DOHH2 (cell line): ENCODE data around the gene URM1.
"Not testable (repeated sequence)": the region's sequence is repeated elsewhere in the genome, so short reads cannot be mapped to it uniquely, and the experiment has no call there.

Experiments used
- H3F3A ChIP-seq: fragments of 200-600 bp; sonication (generic), shearing (Covaris generic); 2 replicates; pipeline ENCODE4 v1.6.0; 2016; ENCODE audit warnings: antibody characterized with exemption, mild to moderate bottlenecking; ENCODE audit not compliant: control insufficient read depth, insufficient read depth
- H3K27ac ChIP-seq: fragments of 200-600 bp; sonication (generic); 2 replicates; pipeline ENCODE4 v1.5.1; 2014; ENCODE audit warnings: low read depth, mild to moderate bottlenecking, low read length, moderate library complexity
- H3K27me3 ChIP-seq: fragments of 200-600 bp; sonication (generic); 2 replicates; pipeline ENCODE4 v1.6.1; 2014; ENCODE audit warnings: mild to moderate bottlenecking, low read length, mixed read lengths; ENCODE audit not compliant: control insufficient read depth
- H3K36me3 ChIP-seq: fragments of 200-600 bp; sonication (generic); 2 replicates; pipeline ENCODE4 v1.6.1; 2014; ENCODE audit warnings: mild to moderate bottlenecking, low read length, moderate library complexity, mixed read lengths; ENCODE audit not compliant: control insufficient read depth
- H3K4me1 ChIP-seq: fragments of 200-600 bp; sonication (generic); 2 replicates; pipeline ENCODE4 v1.6.1; 2014; ENCODE audit warnings: mild to moderate bottlenecking, low read length, mixed read lengths; ENCODE audit not compliant: control insufficient read depth
- H3K4me2 ChIP-seq: fragments of 200-600 bp; sonication (generic); 2 replicates; pipeline ENCODE4 v1.6.0; 2014; ENCODE audit warnings: mild to moderate bottlenecking, low read length, moderate library complexity
- H3K4me3 ChIP-seq: fragments of 200-600 bp; sonication (generic); 2 replicates; pipeline ENCODE4 v1.5.1; 2014; ENCODE audit warnings: mild to moderate bottlenecking, low read length, mixed read lengths
- H3K79me2 ChIP-seq: fragments of 200-600 bp; sonication (generic); 2 replicates; pipeline ENCODE4 v1.6.1; 2014; ENCODE audit warnings: mild to moderate bottlenecking, low read length, mixed read lengths; ENCODE audit not compliant: control insufficient read depth
- H3K9me2 ChIP-seq: fragments of 200-600 bp; sonication (generic); replicated peaks from 2 replicates; pipeline ENCODE4 v1.6.1; 2014; ENCODE audit warnings: mild to moderate bottlenecking, low read length, mixed read lengths; ENCODE audit not compliant: control insufficient read depth
- H3K9me3 ChIP-seq: fragments of 200-600 bp; sonication (generic); 2 replicates; pipeline ENCODE4 v1.6.1; 2014; ENCODE audit warnings: antibody characterized with exemption, low read length, mixed read lengths; ENCODE audit not compliant: control insufficient read depth, insufficient read depth
- H4K20me1 ChIP-seq: fragments of 200-600 bp; sonication (generic); 2 replicates; pipeline ENCODE4 v1.6.0; 2014; ENCODE audit warnings: low read depth, mild to moderate bottlenecking, antibody characterized with exemption, low read length, moderate library complexity; ENCODE audit not compliant: control insufficient read depth, insufficient read depth
- CTCF ChIP-seq: fragments of 200-600 bp; sonication (generic); IDR thresholded peaks from one replicate; pipeline ENCODE4 v1.5.1; 2014; ENCODE audit warnings: antibody characterized with exemption, mild to moderate bottlenecking, low read depth, low read length; ENCODE audit not compliant: poor library complexity, severe bottlenecking
- EZH2phosphoT487 ChIP-seq: fragments of 200-600 bp; sonication (generic); IDR thresholded peaks from 2 replicates; pipeline ENCODE4 v1.6.1; 2017; ENCODE audit warnings: borderline replicate concordance, mild to moderate bottlenecking, antibody characterized with exemption, low read length, moderate library complexity, mixed read lengths

URM1 gene

GRCh38 chr9:128335914-128336313 is 35.3 kb upstream of the URM1 start:
- TF ChIP-seq EZH2phosphoT487 (no peak), CTCF (no peak)
- Histone ChIP-seq H3K36me3 (peaks cover 18% of the 10 kb centered on the region), H3K9me2 (no peaks in the 10 kb centered on the region), H3F3A (peaks cover 5% of the 10 kb centered on the region; the same call in 1 of the 2 replicates), H3K79me2 (peaks cover 1% of the 10 kb centered on the region), H3K9me3 (no peaks in the 10 kb centered on the region), H3K27ac (no peak overlapping the region), H3K27me3 (no peaks in the 10 kb centered on the region), H4K20me1 (no peaks in the 10 kb centered on the region), H3K4me2 (no peak overlapping the region), H3K4me1 (peaks cover 5% of the 10 kb centered on the region), H3K4me3 (no peak overlapping the region)

GRCh38 chr9:128337936-128338335 is 33.2 kb upstream of the URM1 start:
- H3K27ac ChIP-seq, result no peak overlapping the region
- peaks cover 8% of the 10 kb centered on the region for H3K79me2 ChIP-seq
- H3K9me2 ChIP-seq, result no peaks in the 10 kb centered on the region
- no peak overlapping the region for H3K4me2 ChIP-seq
- no peaks in the 10 kb centered on the region for H3K9me3 ChIP-seq
- no peaks in the 10 kb centered on the region for H4K20me1 ChIP-seq
- no peak for TF ChIP-seq EZH2phosphoT487
- no peak for TF ChIP-seq CTCF
- H3K27me3 ChIP-seq, result no peaks in the 10 kb centered on the region
- no peak overlapping the region for H3K4me3 ChIP-seq
- peaks cover 13% of the 10 kb centered on the region for H3K4me1 ChIP-seq
- peaks cover 11% of the 10 kb centered on the region for H3K36me3 ChIP-seq
- peaks cover 5% of the 10 kb centered on the region; the same call in 1 of the 2 replicates for H3F3A ChIP-seq

DNA sequence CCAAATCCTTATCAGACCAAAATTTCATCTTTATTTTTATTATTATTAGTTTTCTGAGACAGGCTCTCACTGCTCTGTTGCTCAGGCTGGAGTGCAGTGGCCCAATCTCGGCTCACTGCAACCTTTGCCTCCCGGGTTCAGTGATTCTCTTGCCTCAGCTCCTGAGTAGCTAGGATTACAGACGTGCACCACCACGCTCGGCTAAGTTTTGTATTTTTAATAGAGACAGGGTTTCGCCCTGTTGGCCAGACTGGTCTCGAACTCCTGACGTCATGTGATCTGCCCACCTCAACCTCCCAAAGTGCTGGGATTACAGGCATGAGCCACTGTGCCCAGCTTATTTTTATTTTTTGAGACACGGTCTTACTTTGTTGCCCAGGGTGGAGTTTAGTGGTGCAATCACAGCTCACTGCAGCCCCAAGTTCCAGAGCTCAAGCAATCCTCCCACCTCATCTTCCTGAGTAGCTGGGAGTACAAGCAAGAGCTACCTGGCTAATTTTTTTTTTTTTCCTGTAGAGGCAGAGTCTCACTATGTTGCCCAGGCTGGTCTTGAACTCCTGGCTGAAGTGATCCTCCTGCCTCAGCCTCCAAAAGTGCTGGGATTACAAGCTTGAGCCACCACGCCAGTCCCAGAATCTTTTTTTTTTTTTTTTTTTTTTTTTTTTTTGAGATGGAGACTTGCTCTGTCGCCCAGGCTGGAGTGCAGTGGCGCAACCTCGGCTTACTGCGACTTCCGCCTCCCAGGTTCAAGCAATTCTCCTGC is 32.1 kb upstream of the URM1 start:
- H3K79me2 ChIP-seq, H3F3A ChIP-seq, H3K27me3 ChIP-seq, H3K4me3 ChIP-seq, H3K4me2 ChIP-seq, H3K9me2 ChIP-seq, H4K20me1 ChIP-seq, H3K27ac ChIP-seq, H3K9me3 ChIP-seq: not testable (repeated sequence)
- Histone ChIP-seq H3K36me3 (peaks cover 14% of the 10 kb centered on the region), H3K4me1 (peaks cover 13% of the 10 kb centered on the region)
